Left colon (tissue), 2 donors: ENCODE measurements around the gene FAAH. TPM values are rescaled to one million over a fixed set of nuclear protein-coding genes. Genes with fewer than 3 reads are reported as not detected.

ENCODE experiments used
- ATAC-seq: fragments of 200-7000 bp; cut with Tn5 transposase; one replicate; pipeline ENCODE4 v1.9.1; 2020; ENCODE audit warnings: mild to moderate bottlenecking, moderate library complexity
- DNase-seq, 2 donors: peaks; one replicate each; pipeline ENCODE4 v3.0.0-alpha.2; 2020
- intact Hi-C, 2 donors: fragments of 100-400 bp; cut with DNase I in 1 of 2; cut with micrococcal nuclease in 1 of 2; formaldehyde crosslinking; loops; one replicate each; pipeline versions ENCODE4 v1.11.2 to v1.14.0; 2022; cut with DNase I, micrococcal nuclease
- total RNA-seq, 2 donors: library from RNA; stranded (reverse); fragmentation: NEBNext Ultra II Directional; extraction: Animal tissue kit (Norgen Biotek cat#: 25700); gene quantifications; one replicate each; pipeline ENCODE4 v1.2.1, GENCODE V29; 2021
- donor health status: DM: no; HTN: no; CAD: no.
- donor health status: DM: yes; HTN: yes; CAD: no.

FAAH gene
- total RNA-seq, 2 donors from 2014 or later, result 71.1 to 84.5 TPM

DNA sequence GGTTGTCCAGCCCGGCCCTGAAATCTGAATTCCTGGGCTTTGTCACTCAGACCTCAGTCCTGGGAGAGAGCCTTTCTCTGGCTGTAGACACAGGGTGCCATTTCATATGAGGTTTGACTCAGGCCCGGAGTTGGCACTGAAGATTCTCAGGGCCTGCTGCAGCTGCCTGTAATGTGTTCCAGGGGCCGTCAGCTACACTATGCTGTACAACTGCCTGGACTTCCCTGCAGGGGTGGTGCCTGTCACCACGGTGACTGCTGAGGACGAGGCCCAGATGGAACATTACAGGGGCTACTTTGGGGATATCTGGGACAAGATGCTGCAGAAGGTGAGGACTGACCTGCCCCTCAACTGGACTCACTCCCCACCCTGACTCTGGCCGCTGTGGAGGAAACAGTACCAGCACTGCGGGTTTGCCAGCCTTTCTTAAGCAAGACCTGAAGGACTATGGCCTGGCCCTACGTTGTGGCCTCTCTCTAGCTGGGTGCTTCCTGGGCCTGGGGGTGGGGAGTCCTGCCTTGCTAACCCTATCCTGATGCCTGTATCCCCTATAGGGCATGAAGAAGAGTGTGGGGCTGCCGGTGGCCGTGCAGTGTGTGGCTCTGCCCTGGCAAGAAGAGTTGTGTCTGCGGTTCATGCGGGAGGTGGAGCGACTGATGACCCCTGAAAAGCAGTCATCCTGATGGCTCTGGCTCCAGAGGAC is 18.9 kb downstream of the FAAH start:
- DNase-seq (no peak), ATAC-seq (no peak)
- intact Hi-C loops, result no loop called here

DNA sequence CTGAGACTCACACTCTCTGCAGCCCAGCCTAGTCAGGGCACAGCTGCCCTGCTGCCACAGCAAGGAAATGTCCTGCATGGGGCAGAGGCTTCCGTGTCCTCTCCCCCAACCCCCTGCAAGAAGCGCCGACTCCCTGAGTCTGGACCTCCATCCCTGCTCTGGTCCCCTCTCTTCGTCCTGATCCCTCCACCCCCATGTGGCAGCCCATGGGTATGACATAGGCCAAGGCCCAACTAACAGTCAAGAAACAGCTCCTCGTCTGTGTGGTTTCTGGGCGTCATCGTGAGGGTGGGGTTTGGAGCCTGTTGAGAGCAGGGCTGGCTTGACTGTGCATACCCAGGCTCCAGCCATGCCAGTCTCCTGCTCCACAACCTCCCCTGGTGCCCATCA is 19.5 kb downstream of the FAAH start:
- intact Hi-C loops, result no loop called here
- no peak for DNase-seq
- peak; percentile 26 for ATAC-seq

DNA sequence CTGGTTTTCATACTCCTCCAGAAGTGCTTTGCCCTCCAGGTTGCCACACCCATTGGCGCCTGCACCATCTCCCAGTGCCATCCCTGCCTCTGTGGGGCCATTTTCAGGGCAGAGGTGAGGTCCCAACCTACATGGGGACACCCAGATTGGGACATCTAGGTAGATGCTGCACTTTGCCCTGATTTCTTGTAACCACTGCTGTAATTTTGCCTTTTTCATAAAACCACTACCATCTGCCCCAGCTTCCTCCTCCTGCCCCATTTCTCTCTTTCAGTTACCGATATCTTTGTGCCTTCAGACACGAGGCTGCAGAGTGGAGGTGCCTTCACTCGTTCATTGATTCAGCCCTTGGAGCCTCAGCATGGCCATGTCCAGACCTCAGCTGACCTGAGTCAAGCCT is 21.4 kb downstream of the FAAH start:
- ATAC-seq (peak; percentile 17), DNase-seq (no peak)
- intact Hi-C loops, result no loop called here

DNA sequence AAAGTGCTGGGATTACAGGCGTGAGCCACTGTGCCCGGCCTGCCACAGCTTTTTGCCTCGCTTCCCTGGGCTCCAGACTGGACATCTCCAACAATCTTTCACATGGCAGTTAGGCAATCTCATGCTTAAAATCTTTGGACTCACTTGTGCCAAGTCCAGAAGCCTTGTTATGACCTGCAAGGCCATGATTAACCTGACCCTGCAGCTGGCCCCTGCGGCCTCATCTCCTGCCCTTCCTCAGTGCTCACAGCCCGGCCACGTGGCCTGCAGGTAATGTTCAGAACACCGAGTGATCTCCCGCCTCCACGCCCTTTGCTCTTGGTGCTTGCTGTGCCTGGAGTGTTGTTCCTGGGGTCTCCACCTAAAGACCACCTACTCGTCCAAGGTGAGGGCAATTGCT is 24.9 kb downstream of the FAAH start:
- intact Hi-C loops, result no loop called here
- DNase-seq, result no peak
- ATAC-seq, result no peak

DNA sequence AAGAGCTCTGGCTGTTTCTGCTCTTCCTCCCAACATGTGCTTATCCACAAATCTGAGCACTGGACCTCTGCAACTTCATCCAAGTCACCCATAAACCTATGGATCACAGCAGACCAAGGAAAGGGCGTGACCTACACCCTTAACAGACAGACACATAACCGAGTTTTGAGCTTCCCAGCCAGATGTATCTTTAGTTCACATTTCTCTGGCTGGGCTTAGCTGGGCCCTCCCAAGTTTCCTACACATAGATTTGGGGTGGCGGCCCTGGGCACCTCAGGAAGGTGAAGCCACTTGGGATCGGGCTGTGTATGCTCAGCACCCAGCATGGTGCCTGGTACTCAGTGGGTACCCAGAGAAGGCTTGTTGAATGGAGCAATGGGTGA is 26.4 kb downstream of the FAAH start:
- ATAC-seq (no peak), DNase-seq (no peak)
- intact Hi-C loops, result no loop called here

DNA sequence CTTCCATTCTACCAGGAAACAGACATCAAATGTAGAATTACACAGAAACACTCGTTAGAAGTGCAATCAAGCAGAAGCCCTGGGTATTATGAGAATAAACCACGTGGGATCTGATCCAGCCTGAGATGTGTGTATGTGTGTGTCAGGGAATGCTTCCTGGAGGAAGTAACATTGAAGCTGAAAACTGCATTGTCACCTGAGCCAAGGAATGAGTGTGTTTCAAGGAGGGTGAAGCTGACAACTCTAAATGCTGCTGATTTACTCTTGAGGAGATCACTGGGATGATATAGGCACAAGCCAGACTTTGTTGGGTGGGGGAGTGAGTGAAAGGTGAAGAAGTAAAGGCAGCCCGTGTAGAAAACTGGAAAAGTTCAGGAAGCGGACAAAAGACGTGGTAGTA is 27.6 kb downstream of the FAAH start:
- no peak for DNase-seq
- intact Hi-C loops, result no loop called here
- peak; percentile 20 for ATAC-seq

DNA sequence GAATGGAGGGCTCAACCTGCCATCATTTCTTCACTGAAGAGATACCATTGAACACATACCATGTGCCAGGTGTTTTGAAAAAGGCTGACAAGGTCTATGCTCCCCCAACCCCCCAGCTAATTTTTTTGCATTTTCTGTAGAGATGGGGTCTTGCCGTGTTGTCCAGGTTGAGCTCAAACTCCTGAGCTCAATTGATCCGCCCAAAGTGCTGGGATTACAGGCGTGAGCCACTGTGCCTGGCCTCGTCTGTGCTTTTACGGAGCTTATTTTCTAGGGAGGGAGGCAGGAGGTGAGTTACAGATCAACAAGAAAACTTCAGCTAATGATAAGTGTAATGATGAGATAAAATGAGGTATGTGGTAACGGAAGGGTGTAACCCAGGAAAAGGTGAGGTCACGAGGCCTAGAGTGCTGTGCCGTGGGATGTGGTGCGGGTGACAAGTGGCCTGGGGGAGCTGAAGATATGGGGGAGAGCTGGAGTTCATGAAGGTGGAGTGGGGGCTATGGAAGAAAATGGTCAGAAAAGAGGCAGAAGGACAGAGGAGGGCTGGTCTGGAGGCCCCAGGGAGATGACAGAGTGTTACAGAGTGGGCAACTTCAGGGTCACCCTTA is 28.2 kb downstream of the FAAH start:
- ATAC-seq, result no peak
- intact Hi-C loops, result no loop called here
- no peak for DNase-seq

DNA sequence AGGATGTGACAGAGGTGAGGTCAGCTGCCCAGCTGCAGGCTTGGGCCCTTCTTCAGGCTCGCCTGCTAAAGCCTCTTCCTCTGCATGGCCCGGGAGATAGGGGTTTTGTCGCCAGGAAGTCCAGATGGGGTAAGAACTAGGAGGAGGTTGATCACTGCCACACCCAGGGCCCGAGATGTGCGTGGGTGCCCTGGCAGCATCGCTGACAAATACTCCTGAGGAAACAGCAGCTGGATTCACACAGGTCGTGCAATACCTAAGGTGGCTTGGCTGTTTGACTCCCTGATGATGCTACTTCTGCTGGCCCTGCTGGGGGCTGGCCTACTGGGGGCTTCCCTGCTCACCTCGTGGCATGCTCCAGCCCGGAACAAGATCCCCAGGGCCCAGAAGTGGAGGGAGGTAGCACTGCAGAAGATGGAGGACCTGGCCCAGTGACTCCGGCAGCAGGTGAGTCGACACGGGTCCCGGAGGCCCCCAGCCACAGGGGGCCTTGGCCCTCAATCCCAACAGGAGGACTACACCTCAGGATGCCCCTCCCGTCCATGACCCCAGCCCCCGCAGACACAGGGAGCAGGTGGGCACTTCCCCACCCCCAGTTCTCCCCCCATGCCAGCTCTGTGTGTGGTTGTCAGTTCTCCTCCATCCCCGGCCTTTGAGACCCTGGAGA is 29.6 kb downstream of the FAAH start:
- ATAC-seq (no peak), DNase-seq (no peak)
- intact Hi-C loops, result no loop called here

DNA sequence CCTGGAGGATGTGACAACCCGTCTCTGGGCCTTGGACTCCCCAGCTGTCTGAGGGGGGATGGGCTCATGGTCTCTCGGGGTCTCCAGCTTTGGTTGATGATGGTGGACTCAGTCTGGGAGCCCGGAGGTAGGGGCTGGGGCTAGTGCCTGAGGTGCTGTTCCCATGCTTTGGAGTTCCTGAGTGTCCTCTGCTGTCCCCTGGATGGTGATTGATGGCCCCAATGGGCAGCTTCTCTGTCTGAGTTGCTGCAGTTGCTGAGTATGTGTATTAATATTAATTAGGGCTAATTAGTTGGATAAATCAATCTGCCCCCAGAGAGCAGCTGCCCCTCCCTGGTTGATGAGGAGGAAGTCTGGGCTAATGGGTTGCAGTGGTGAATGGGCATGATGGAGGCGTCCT is 30.6 kb downstream of the FAAH start:
- intact Hi-C loops, result no loop called here
- DNase-seq (no peak), ATAC-seq (no peak)

DNA sequence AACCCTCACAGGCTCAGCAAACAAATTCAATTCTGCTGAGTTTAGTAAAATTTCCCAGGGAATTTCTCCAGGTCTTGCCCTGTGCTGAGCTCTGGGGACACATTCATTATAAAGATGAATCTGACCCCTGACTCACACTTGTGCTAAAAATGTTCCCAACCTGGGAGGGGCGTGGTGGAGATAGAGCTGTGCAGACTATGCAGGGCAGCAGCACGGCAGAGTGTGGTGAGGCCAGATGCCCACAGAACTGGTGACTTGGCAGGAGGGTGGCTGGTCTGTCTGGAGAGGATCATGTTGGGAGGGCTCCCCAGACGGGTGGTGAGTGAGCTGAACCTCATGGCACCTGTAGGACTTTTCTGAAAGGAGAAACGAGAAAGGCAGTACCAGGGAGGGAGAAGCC is 31.6 kb downstream of the FAAH start:
- no peak for DNase-seq
- intact Hi-C loops, result no loop called here
- no peak for ATAC-seq

DNA sequence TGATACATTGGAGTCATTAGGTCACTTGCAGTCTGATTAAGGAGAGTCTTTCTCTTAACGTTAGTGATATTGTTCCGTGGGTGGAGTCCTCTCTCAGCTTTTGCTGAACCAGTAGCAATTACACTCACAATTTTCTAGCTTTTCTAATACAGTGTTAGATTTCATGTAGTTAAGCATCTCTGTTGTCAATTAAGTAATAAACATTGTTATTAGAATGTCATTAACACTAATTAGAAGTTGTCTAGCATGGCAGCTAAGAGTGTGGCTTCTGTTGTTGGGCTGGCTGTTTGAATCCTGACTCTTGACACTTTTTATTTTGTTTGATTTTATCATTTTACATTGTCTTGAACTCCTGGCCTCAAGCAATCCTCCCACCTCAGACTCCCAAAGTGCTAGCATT is 33.4 kb downstream of the FAAH start:
- intact Hi-C loops, result no loop called here
- ATAC-seq (no peak), DNase-seq (no peak)

DNA sequence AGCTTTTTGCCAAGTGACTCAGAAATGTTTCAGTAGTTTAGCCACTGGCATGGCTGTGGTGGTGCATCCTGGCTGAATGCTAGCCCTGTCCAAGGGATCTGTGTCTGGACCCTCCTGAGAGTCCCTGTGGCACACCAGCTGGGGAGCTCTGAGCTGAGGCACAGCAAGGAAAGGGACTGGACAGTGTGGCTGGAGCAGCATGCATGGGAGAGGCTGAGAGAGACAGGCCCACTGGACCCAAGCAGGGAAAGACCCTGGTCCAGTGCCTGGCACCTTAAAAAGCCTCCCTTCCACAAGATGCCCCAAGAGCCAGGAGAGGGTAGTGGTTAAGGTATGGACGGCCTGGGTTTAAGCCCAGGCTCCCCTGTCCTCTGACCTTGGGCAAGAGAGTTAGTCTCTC is 35.3 kb downstream of the FAAH start:
- intact Hi-C loops, result no loop called here
- no peak for ATAC-seq
- DNase-seq, result no peak

DNA sequence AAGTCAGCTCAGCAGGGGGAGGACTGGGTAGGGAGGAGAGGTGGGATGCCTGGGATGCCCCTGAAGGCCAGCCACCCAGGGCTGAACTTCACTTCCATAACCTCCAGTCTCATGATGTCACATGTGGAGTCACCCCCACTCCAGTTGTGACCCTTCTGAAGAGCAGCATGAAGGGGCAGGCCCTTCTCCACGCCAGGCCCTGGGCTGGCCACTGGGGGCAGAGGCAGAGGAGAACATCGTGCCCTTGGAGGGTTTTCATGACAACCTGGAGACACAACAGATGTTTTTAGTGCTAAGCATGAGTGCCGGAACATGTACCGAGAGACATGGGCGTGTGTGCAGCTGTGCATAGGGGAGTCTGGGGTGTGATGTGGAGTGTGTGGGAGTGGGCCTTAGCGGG is 37.6 kb downstream of the FAAH start:
- ATAC-seq (no peak), DNase-seq (no peak)
- intact Hi-C loops, result no loop called here

DNA sequence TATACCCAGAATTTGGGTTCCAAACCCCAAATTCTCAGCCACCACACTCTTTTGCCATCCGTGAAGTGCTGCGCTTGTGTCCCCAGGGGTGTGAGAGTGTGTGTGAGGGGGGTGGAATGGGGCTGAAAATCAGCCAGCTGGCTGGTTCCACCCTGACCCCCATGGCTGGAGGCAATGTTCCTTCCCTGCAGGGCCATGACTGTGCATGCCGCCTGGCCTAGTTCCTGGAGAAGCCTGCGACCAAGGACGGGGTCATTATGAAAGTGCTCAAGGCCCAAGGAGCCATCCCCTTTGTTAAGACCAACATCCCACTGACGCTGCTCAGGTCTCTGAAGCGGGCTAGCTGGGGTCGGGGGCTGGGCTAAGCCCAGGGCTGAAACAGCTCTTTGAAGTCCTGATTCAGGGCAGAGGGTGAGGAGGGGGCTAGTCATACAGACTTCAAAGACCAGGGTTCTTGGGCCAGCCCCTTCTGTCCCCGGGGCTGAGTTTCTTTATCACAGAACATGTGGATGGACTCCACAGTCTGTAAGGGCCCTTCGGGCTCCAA is 38.7 kb downstream of the FAAH start:
- intact Hi-C loops, result no loop called here
- DNase-seq (no peak), ATAC-seq (no peak)

DNA sequence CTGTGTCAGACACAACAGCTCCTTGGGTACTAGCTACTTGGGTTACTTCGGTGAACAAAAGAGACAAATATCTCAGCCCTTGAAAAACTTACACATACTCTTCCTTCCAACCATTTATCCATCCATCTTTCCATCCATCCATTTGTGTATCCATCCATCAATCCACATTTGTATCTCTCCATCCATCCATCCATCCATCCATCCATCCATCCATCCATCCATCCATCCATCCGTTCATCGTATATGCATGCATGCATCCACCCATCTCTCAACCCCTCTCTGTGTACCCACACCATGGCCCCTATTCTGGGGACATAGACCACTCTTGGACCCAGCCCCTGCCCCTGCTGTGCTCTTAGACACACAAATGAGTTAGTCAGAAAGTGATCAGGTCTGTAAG is 40.2 kb downstream of the FAAH start:
- no peak for DNase-seq
- intact Hi-C loops, result no loop called here
- no peak for ATAC-seq

DNA sequence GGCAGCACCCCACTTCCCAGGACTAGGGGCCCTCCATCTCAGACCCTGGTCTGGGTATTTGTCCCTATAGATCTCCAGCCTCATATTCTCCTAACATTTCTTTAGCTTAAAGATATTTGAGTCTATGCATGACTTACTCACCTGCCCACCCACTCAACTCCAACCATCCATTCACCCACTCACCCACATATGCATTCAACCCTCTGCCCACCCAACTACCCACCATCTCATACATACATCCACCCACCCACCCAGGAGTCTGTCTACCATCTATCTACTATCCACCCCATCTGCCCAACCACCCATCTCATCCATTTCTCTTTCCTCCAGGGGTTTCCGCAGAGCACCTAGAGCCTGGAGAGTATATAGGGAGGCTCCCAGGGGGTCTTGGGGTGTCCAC is 42.7 kb downstream of the FAAH start:
- intact Hi-C loops, result no loop called here
- DNase-seq (no peak), ATAC-seq (no peak)

DNA sequence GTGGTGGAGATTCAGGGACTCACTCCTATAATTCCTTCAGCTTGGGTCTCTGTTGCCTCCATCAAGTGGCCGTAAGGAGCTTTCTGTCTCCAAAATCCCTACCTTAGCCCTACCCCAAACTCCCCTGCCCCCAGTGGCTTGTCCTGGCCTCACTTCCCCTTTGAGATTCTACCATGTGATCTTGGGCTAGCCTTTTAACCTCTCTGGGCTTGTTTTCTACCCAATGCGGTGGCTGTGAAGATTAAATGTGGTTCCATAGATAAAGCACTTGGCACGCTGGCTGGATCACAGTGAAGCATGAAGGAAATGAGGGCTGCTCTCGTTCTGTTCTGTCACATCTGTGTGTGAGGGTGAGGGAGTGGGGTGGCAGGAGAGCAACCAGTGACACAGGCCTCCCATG is 43.6 kb downstream of the FAAH start:
- ATAC-seq (no peak), DNase-seq (no peak)
- intact Hi-C loops, result no loop called here

DNA sequence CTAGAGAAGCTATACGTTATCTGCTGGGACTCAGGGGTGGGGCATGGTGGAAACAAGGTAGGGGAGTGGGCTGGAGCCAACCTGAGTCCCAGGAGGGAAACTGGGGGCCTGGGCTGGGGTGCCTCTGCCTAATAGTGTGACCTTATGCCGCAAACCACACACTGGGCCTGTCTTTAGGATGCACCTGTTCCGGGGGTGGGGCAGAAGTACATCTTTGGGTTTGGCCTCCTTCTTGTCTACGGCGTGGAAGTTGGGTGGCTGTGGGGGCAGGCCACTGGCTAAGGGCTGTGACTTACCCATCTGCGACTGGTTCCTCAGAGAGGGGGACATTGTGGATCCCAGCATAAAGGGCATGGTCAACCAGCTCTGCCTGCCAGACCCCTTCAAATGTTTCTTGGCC is 44.2 kb downstream of the FAAH start:
- intact Hi-C loops, result no loop called here
- no peak for ATAC-seq
- DNase-seq, result no peak

DNA sequence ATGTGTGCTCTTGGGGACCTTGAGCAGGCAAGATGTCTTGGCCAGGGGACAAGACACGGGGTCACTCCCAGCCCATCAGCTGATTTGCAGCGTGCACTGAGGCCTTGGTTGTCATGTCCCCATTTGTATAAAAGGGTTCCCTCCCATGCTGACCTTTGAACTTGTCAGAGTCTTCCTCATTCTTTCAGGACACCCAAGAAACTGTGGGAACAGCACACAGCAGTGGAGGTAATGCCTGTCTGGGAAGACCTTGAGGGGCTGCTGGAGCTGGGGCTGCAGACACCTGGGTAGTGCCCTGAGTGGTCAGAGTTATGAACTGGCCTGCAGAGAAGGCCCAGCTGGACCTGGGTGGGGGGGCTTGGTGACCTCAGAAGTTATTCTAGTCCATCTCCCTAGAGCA is 46.4 kb downstream of the FAAH start:
- intact Hi-C loops, result loop anchor here in 1 of 2 donors (10.0 kb wide), 1 partner anchor 84 kb away; no protein-coding TSS in a partner anchor
- ATAC-seq (no peak), DNase-seq (no peak)
